ENCODE data around the gene CYTH4. TPM values are rescaled to one million over a fixed set of nuclear protein-coding genes. Genes with fewer than 3 reads are reported as not detected.
A peak's percentile ranks its signal among the peaks of the same experiment; 100 is the strongest.

CYTH4 gene
- total RNA-seq, 2 experiments from 2014 or later = 20.6 to 28.1 TPM

DNA sequence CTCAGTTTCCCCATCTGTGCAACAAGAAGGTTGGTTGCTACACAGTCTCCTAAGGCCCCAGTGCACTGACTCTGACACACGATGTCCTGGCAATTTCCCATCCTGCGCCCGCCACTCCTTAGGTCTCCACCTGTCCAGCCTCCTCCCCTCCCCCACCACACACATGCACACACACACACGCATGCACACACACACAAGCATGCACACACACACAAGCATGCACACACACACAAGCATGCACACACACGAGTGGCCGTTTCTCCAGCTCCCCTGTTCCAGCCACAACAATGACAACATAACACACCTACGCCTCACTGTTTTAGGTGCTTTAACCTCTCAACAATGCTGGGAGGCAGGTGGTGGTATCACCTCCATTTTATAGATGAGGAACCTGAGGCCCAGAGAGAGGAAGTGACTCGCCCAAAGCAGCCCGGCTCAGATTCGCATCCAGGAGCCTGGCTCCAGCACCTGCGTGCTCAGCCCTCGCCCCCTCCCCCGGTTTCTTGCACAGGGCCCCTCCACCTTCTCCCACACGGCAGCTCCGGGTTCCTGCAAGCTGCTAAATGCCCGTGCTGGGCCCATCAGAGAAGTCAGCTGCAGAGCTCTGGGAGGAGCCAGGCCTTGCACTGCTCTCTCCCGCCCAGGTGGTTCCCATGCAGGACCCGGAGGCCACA lies 13.0 kb downstream of the CYTH4 start:
- no peak for TF ChIP-seq EZH2phosphoT487 (IDR thresholded peaks at IDR 0.05; ENCODE audit: borderline replicate concordance, low read depth, low read length)
- TF ChIP-seq, protein P1, sequence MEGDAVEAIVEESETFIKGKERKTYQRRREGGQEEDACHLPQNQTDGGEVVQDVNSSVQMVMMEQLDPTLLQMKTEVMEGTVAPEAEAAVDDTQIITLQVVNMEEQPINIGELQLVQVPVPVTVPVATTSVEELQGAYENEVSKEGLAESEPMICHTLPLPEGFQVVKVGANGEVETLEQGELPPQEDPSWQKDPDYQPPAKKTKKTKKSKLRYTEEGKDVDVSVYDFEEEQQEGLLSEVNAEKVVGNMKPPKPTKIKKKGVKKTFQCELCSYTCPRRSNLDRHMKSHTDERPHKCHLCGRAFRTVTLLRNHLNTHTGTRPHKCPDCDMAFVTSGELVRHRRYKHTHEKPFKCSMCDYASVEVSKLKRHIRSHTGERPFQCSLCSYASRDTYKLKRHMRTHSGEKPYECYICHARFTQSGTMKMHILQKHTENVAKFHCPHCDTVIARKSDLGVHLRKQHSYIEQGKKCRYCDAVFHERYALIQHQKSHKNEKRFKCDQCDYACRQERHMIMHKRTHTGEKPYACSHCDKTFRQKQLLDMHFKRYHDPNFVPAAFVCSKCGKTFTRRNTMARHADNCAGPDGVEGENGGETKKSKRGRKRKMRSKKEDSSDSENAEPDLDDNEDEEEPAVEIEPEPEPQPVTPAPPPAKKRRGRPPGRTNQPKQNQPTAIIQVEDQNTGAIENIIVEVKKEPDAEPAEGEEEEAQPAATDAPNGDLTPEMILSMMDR (conservative IDR thresholded peaks at IDR 0.05; ENCODE audit: low read length) = no peak
- peak; percentile 64 for DNase-seq (ENCODE audit: low spot score)
- Histone ChIP-seq H3K4me3 (ENCODE audit: low read depth, low read length, poor library complexity, severe bottlenecking) (no peak overlapping the region), H3K9me3 (ENCODE audit: low read length) (peaks cover 6% of the 10 kb centered on the region), H3K9me2 (ENCODE audit: insufficient read depth, low read length) (no peaks in the 10 kb centered on the region), H3K4me2 (ENCODE audit: low read length) (peak overlapping the region; percentile 55), H3K79me2 (ENCODE audit: insufficient read depth, low read depth, low read length) (no peaks in the 10 kb centered on the region), H2AFZ (ENCODE audit: low read length) (peak overlapping the region; percentile 5; the same call in 1 of the 2 replicates), H3K27ac (ENCODE audit: low read depth, low read length, poor library complexity, severe bottlenecking) (peak overlapping the region; percentile 51), H3K4me1 (ENCODE audit: insufficient read depth, low read length, poor library complexity, severe bottlenecking) (peaks cover 17% of the 10 kb centered on the region), H4K20me1 (ENCODE audit: insufficient read depth, low read length) (no peaks in the 10 kb centered on the region), H3K36me3 (ENCODE audit: insufficient read depth, low read length) (peaks cover 58% of the 10 kb centered on the region)
- ChIA-PET CTCF (ENCODE audit: unreplicated experiment) (interaction anchor here (0.5 kb wide), 1 partner anchor 108 kb away, joined by 3 read pairs; no protein-coding TSS in a partner anchor), POLR2A (interaction anchor here (0.5 kb wide), 1 partner anchor 129 kb away, joined by 3 read pairs; no protein-coding TSS in a partner anchor)
- intact Hi-C loops (cut with micrococcal nuclease; ENCODE audit: unreplicated experiment) = no loop called here
- BruUV-seq (replicated peaks) = no TSS peak

DNA sequence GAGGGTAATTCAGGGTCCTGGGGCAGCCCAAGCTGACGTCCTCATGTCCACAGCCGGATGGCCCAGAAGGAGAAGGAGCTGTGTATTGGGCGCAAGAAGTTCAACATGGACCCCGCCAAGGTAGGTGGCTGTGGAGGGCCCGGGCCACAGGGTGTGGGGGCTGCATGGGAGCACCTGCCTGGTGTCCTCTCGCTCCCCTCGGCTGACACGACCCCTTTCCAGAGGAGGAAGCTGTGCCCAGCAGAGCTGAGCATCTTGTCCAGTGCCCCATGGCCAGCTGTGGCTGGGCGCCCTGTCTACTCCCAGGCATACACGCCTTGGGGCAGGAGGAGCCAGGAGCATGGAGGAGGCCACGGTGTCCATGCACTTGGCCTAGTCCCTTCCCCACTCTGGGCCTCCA lies 13.6 kb downstream of the CYTH4 start:
- BruUV-seq (replicated peaks) = no TSS peak
- Histone ChIP-seq H3K4me2 (ENCODE audit: low read length) (peak overlapping the region; percentile 55; the same call in 1 of the 2 replicates), H3K4me1 (ENCODE audit: insufficient read depth, low read length, poor library complexity, severe bottlenecking) (peaks cover 17% of the 10 kb centered on the region), H3K9me2 (ENCODE audit: insufficient read depth, low read length) (no peaks in the 10 kb centered on the region), H3K36me3 (ENCODE audit: insufficient read depth, low read length) (peaks cover 56% of the 10 kb centered on the region), H4K20me1 (ENCODE audit: insufficient read depth, low read length) (no peaks in the 10 kb centered on the region), H3K27ac (ENCODE audit: low read depth, low read length, poor library complexity, severe bottlenecking) (peak overlapping the region; percentile 51), H3K9me3 (ENCODE audit: low read length) (peaks cover 6% of the 10 kb centered on the region), H2AFZ (ENCODE audit: low read length) (no peak overlapping the region), H3K4me3 (ENCODE audit: low read depth, low read length, poor library complexity, severe bottlenecking) (no peak overlapping the region), H3K79me2 (ENCODE audit: insufficient read depth, low read depth, low read length) (no peaks in the 10 kb centered on the region)
- CTCF ChIA-PET (ENCODE audit: unreplicated experiment) = no interaction called here
- intact Hi-C loops (cut with micrococcal nuclease; ENCODE audit: unreplicated experiment) = no loop called here
- DNase-seq (ENCODE audit: low spot score) = no peak
- POLR2A ChIA-PET = no interaction called here
- TF ChIP-seq EZH2phosphoT487 (IDR thresholded peaks at IDR 0.05; ENCODE audit: borderline replicate concordance, low read depth, low read length) = no peak
- TF ChIP-seq, protein P1 (conservative IDR thresholded peaks at IDR 0.05; ENCODE audit: low read length) = no peak

Measured in OCI-LY7 (cell line).